HepG2 (cell line): Measurements from ENCODE around the gene NCOA7. TPM values are rescaled to one million over a fixed set of nuclear protein-coding genes. Genes with fewer than 3 reads are reported as not detected.

Experiments
- AHDC1 ChIP-seq: sonication (generic); formaldehyde crosslinking; IDR thresholded peaks from 2 replicates; pipeline ENCODE4 v1.5.1; 2020; ENCODE audit warnings: mild to moderate bottlenecking, missing genetic modification reagents, borderline replicate concordance
- CBFB ChIP-seq: sonication (generic); formaldehyde crosslinking; IDR thresholded peaks from 2 replicates; pipeline ENCODE4 v1.4.0; 2020; ENCODE audit warnings: missing genetic modification reagents
- CCDC6 ChIP-seq: sonication (generic); formaldehyde crosslinking; IDR thresholded peaks from 2 replicates; pipeline ENCODE4 v1.8.1; 2022; ENCODE audit warnings: mild to moderate bottlenecking, missing genetic modification reagents, moderate library complexity
- CEBPB ChIP-seq: IDR thresholded peaks from 2 replicates; pipeline ENCODE4 v1.6.1; 2011; ENCODE audit warnings: low read depth, low read length, improper control_type of control experiment, borderline replicate concordance
- GABPA ChIP-seq, 2 experiments: IDR thresholded peaks; 2 replicates each; pipeline ENCODE4 v1.6.1; 2011 to 2016; ENCODE audit warnings: low read depth in 2 of 2, low read length in 1 of 2, missing biosample characterization in 1 of 2, missing genetic modification characterization in 1 of 2
- IRF1 ChIP-seq: sonication (generic); formaldehyde crosslinking; IDR thresholded peaks from 2 replicates; pipeline ENCODE4 v1.4.0; 2020; ENCODE audit warnings: low read depth, mild to moderate bottlenecking, missing genetic modification reagents
- MAF1 ChIP-seq: sonication (generic); formaldehyde crosslinking; IDR thresholded peaks from 2 replicates; pipeline ENCODE4 v1.5.0; 2020; ENCODE audit warnings: missing genetic modification reagents, borderline replicate concordance
- SOX5 ChIP-seq: IDR thresholded peaks from 2 replicates; pipeline ENCODE4 v1.6.1; 2016; ENCODE audit warnings: borderline replicate concordance
- SRY ChIP-seq: sonication (generic); formaldehyde crosslinking; IDR thresholded peaks from 2 replicates; pipeline ENCODE4 v1.8.0; 2022; ENCODE audit warnings: mild to moderate bottlenecking, missing genetic modification reagents
- USF2 ChIP-seq, 2 experiments: sonication (generic) in 1 of 2; formaldehyde crosslinking in 1 of 2; IDR thresholded peaks; 2 replicates each; pipeline versions ENCODE4 v1.5.1 to v1.6.1; 2011 to 2020; ENCODE audit warnings: borderline replicate concordance in 1 of 2, low read depth in 1 of 2, low read length in 1 of 2, mild to moderate bottlenecking in 1 of 2, missing genetic modification reagents in 1 of 2, moderate library complexity in 1 of 2
- XBP1 ChIP-seq: sonication (generic); formaldehyde crosslinking; IDR thresholded peaks from 2 replicates; pipeline ENCODE4 v1.5.0; 2020; ENCODE audit warnings: missing genetic modification reagents
- ZFX ChIP-seq: sonication (generic); formaldehyde crosslinking; IDR thresholded peaks from 2 replicates; pipeline ENCODE4 v1.4.0; 2020; ENCODE audit warnings: mild to moderate bottlenecking, low read depth, missing genetic modification reagents, moderate library complexity
- ZNF770 ChIP-seq: sonication (generic); formaldehyde crosslinking; IDR thresholded peaks from 2 replicates; pipeline ENCODE4 v1.5.0; 2020; ENCODE audit warnings: mild to moderate bottlenecking, missing genetic modification reagents
- polyA plus RNA-seq, 8 experiments: library from polyadenylated mRNA; depleted of rRNA in 3 of 8; stranded (reverse) in 7 of 8; unstranded in 1 of 8; fragments of >200 nt; fragmentation: Illumina TruSeq in 4 of 8; extraction: Trizol in 4 of 8; gene quantifications; 2 replicates each; pipeline versions ENCODE4 v1.2.1 to v1.2.3, GENCODE V29; 2011 to 2016; ENCODE audit warnings: low read depth in 4 of 8, missing spikeins in 1 of 8, mixed read lengths in 1 of 8; ENCODE audit not compliant: insufficient read depth in 1 of 8
- total RNA-seq, 5 experiments: library from RNA; depleted of rRNA; stranded (reverse); fragments of >200 nt; fragmentation: Illumina TruSeq; extraction: Trizol; gene quantifications; 2 replicates each; pipeline ENCODE4 v1.2.3, GENCODE V29; 2016; ENCODE audit warnings: low read depth in 1 of 5
- TF ChIP-seq, protein P1 (sequence below): sonication (generic); formaldehyde crosslinking; IDR thresholded peaks from 2 replicates; pipeline ENCODE4 v1.4.0; 2020; ENCODE audit warnings: mild to moderate bottlenecking, low read depth, missing genetic modification reagents
- TF ChIP-seq, protein P2 (sequence below): sonication (generic); formaldehyde crosslinking; IDR thresholded peaks from 2 replicates; pipeline ENCODE4 v1.4.0; 2020; ENCODE audit warnings: mild to moderate bottlenecking, missing genetic modification reagents

Gene NCOA7
- total and polyA plus RNA-seq, 2 of the 13 experiments (the other 11 are each of a cell fraction or from before 2014, with no cell fraction given), result 13.6 to 20.8 TPM

DNA sequence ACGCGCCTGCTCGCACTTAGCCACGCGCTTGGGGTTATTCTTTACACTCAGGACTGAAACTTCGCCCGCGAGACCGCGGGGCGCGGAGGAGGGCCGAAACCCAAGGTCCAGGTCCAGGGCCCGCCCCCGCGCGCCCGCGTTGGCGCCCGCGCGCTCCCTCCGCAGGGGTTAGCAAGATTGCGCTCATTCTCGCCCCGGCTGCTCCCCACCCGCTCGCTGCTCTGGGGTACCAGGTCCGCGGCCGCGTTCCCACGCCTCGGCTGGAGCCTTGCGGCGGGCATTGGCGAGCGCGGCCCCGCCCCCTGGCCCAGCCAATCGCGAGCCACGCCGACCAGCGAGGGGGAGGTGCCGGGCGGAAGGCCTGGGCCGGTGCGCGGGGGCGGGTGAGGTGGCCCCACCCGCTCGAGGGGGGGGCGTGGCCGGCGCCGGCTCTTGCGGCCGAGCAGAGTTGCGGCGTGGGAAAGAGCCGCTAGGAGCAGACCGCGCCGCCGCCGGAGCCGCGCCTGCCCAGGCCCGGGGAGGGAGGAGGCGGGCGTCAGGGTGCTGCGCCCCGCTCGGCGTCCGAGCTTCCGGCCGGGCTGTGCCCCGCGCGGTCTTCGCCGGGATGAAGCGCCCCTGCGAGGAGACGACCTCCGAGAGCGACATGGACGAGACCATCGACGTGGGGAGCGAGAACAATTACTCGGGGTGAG, 41.4 kb upstream of the NCOA7 start, which contains the start of gene HEY2 (continued):
- TF ChIP-seq AHDC1 (CRISPR knock-in tag) (no peak), USF2 (IDR thresholded peaks at IDR 0.05; ENCODE audit: low read depth, low read length) (no peak), USF2 (CRISPR knock-in tag; IDR thresholded peaks at IDR 0.05; ENCODE audit: borderline replicate concordance) (no peak), ZNF770 (no peak), CBFB (CRISPR knock-in tag) (no peak), SOX5 (CRISPR knock-in tag) (no peak), XBP1 (CRISPR knock-in tag) (no peak), CCDC6 (CRISPR knock-in tag) (no peak), MAF1 (CRISPR knock-in tag) (no peak), GABPA (IDR thresholded peaks at IDR 0.05; ENCODE audit: low read depth, low read length) (peak; percentile 26; the same call in 1 of the 2 replicates), GABPA (CRISPR knock-in tag; IDR thresholded peaks at IDR 0.05; ENCODE audit: low read depth) (no peak), IRF1 (CRISPR knock-in tag) (0 out of 2 replicates have a peak, but pooled peaks have one; percentile 11), CEBPB (no peak), ZFX (CRISPR knock-in tag) (peak; percentile 79), SRY (CRISPR knock-in tag) (no peak; the same call in 1 of the 2 replicates)
- TF ChIP-seq, protein P1, sequence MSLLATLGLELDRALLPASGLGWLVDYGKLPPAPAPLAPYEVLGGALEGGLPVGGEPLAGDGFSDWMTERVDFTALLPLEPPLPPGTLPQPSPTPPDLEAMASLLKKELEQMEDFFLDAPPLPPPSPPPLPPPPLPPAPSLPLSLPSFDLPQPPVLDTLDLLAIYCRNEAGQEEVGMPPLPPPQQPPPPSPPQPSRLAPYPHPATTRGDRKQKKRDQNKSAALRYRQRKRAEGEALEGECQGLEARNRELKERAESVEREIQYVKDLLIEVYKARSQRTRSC (CRISPR knock-in tag), result no peak
- TF ChIP-seq, protein P2, sequence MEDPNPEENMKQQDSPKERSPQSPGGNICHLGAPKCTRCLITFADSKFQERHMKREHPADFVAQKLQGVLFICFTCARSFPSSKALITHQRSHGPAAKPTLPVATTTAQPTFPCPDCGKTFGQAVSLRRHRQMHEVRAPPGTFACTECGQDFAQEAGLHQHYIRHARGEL (CRISPR knock-in tag), result no peak
